ENCODE results near the gene RASGRP3. TPM values are rescaled to one million over a fixed set of nuclear protein-coding genes. Genes with fewer than 3 reads are reported as not detected.

Gene RASGRP3
- total and polyA plus RNA-seq, 9 of the 15 experiments (the other 6 are each of a cell fraction or from before 2014, with no cell fraction given), result 0.18 to 1.7 (median 1.2) TPM

DNA sequence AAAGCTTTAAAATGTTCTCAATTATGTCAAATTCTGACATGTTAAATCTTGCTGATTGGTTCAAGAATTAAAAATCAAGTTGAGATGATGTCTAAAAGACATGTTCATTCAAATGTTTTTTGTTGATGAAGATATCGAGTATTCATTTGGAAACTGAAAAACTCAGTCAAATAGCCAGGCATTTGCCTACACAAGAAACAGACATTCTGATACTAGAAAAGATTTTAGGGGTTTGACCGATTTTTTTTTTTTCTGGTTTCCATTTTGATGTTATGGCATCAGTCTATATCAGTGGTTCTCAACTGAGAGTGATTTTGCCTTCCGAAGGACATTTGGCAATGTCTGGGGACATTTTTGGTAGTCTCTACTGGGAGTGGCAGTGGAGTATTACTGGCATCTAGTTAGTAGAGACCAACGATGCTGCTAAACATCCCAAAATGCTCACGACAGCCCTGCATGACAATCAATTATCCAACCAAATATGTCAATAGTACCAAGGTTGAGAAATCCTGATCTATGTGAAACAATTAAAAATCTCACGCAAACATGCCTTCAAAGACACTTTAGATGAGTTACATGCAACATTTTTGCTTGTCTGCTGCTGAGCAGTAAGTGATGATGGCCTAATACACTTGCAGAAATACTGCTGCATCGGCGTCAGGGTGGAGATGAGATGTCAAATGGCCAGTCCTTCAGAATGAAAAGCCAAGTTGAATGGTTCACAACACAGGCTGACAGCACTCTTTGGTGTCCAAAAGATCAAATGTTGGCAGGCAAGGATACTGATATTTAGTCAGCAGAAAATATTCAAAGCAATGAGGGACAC is 12.5 kb downstream of the RASGRP3 start:
- no peak overlapping the region for H2AFZ ChIP-seq (ENCODE audit: low read depth, low read length)
- TF ChIP-seq RFX5 (IDR thresholded peaks at IDR 0.05; ENCODE audit: low read depth, low read length) (no peak), ZNF699 (CRISPR knock-in tag; IDR thresholded peaks at IDR 0.05; ENCODE audit: insufficient replicate concordance) (no peak), ZNF445 (CRISPR knock-in tag; IDR thresholded peaks at IDR 0.05; ENCODE audit: low read depth) (no peak), MYNN (IDR thresholded peaks at IDR 0.05) (no peak), MYNN (CRISPR knock-in tag; IDR thresholded peaks at IDR 0.05) (no peak), ZNF253 (CRISPR knock-in tag; conservative IDR thresholded peaks at IDR 0.05) (no peak), ZNF217 (CRISPR knock-in tag; IDR thresholded peaks at IDR 0.05) (no peak)
- no peak overlapping the region for H3K27ac ChIP-seq (ENCODE audit: extremely low read depth, low read depth, low read length)
- ChIA-PET POLR2A (no interaction called here), CTCF (ENCODE audit: low intra/inter-chr PET ratio) (no interaction called here)
- H3K36me3 ChIP-seq (ENCODE audit: control insufficient read depth, insufficient read depth, low read length), result no peaks in the 10 kb centered on the region
- FAIRE-seq (no peak), ATAC-seq (no peak), DNase-seq (ENCODE audit: extremely low read depth in 1 of 4, low spot score in 3 of 4) (no peak)
- in situ Hi-C loops (cut with MboI), result no loop called here
- no peaks in the 10 kb centered on the region for H3K4me1 ChIP-seq (replicated peaks in 1 of 2; ENCODE audit: control insufficient read depth in 2 of 2, insufficient read depth in 2 of 2, low read length in 2 of 2)
- no TSS peak for BruUV-seq (replicated peaks)
- H3K9ac ChIP-seq (ENCODE audit: insufficient read depth in 1 of 2, low read depth in 2 of 2, low read length in 2 of 2), result no peak overlapping the region
- no peaks in the 10 kb centered on the region for H3K79me2 ChIP-seq (ENCODE audit: control insufficient read depth, insufficient read depth, low read length)
- no peaks in the 10 kb centered on the region for H3K9me1 ChIP-seq (ENCODE audit: control insufficient read depth, insufficient read depth, low read length)
- H4K20me1 ChIP-seq (replicated peaks; ENCODE audit: control insufficient read depth, insufficient read depth, low read length), result no peaks in the 10 kb centered on the region
- 4% methylated on average over 8 of the region's 8 CpGs for WGBS (ENCODE audit: insufficient coverage, low coverage, missing lambda C conversion rate)
- no peak overlapping the region for H3K4me2 ChIP-seq (ENCODE audit: insufficient read depth, low read length)
- peaks cover 0 to 5% of the 10 kb centered on the region in 2 experiments; a peak in 1 of 5 replicates for H3K27me3 ChIP-seq (ENCODE audit: control insufficient read depth in 2 of 2, insufficient read depth in 2 of 2, low read length in 2 of 2)
- H3K4me3 ChIP-seq, result no peak overlapping the region
- H3K9me3 ChIP-seq (replicated peaks; ENCODE audit: control insufficient read depth, insufficient read depth, low read depth, low read length), result no peaks in the 10 kb centered on the region; the same call in 1 of the 2 replicates
- intact Hi-C loops (cut with micrococcal nuclease), result no loop called here

Data from K562 (cell line).